ENCODE results near the gene IL1RAPL2.
"Not testable (repeated sequence)": the region's sequence is repeated elsewhere in the genome, so short reads cannot be mapped to it uniquely, and the experiment has no call there.

IL1RAPL2 gene

GRCh38 chrX:105017641-105018040, 451.6 kb downstream of the IL1RAPL2 start:
- no peak for DNase-seq

GRCh38 chrX:105018865-105019264, 452.9 kb downstream of the IL1RAPL2 start:
- no peak for DNase-seq

GRCh38 chrX:105028962-105029361, 463.0 kb downstream of the IL1RAPL2 start:
- not testable (repeated sequence) for DNase-seq

GRCh38 chrX:105038672-105039328, 472.8 kb downstream of the IL1RAPL2 start:
- DNase-seq, result no peak

- DNase-seq, result no peak
Observed at GRCh38 chrX:105050921-105051320, 484.9 kb downstream of the IL1RAPL2 start.

- no peak for DNase-seq
Observed at GRCh38 chrX:105051364-105051763, 485.4 kb downstream of the IL1RAPL2 start.

- no peak for DNase-seq
Observed at GRCh38 chrX:105052926-105053325, 486.9 kb downstream of the IL1RAPL2 start.

GRCh38 chrX:105063743-105064142, 497.7 kb downstream of the IL1RAPL2 start:
- DNase-seq, result no peak

- DNase-seq, result no peak
Observed at GRCh38 chrX:105098201-105098600, 532.2 kb downstream of the IL1RAPL2 start.

GRCh38 chrX:105098812-105099211, 532.8 kb downstream of the IL1RAPL2 start:
- no peak for DNase-seq

GRCh38 chrX:105101378-105101777, 535.4 kb downstream of the IL1RAPL2 start:
- no peak for DNase-seq

- no peak for DNase-seq
Observed at GRCh38 chrX:105109936-105110335, 543.9 kb downstream of the IL1RAPL2 start.

- DNase-seq, result no peak
Observed at GRCh38 chrX:105114554-105115130, 548.6 kb downstream of the IL1RAPL2 start.

- DNase-seq, result not testable (repeated sequence)
Observed at GRCh38 chrX:105115596-105116320, 549.8 kb downstream of the IL1RAPL2 start.

GRCh38 chrX:105116486-105116885, 550.5 kb downstream of the IL1RAPL2 start:
- no peak for DNase-seq

GRCh38 chrX:105117621-105118020, 551.6 kb downstream of the IL1RAPL2 start:
- no peak for DNase-seq

- no peak for DNase-seq
Observed at GRCh38 chrX:105120463-105120862, 554.5 kb downstream of the IL1RAPL2 start.

- DNase-seq, result no peak
Observed at GRCh38 chrX:105121186-105121585, 555.2 kb downstream of the IL1RAPL2 start.

GRCh38 chrX:105126201-105126600, 560.2 kb downstream of the IL1RAPL2 start:
- no peak for DNase-seq

GRCh38 chrX:105134273-105134672, 568.3 kb downstream of the IL1RAPL2 start:
- DNase-seq, result no peak

GRCh38 chrX:105136786-105137185, 570.8 kb downstream of the IL1RAPL2 start:
- no peak for DNase-seq

- DNase-seq, result no peak
Observed at GRCh38 chrX:105150036-105150435, 584.0 kb downstream of the IL1RAPL2 start.

GRCh38 chrX:105150557-105150956, 584.6 kb downstream of the IL1RAPL2 start:
- no peak for DNase-seq
